K562 (cell line): ENCODE results near the gene GJD2. TPM values are rescaled to one million over a fixed set of nuclear protein-coding genes. Genes with fewer than 3 reads are reported as not detected.

Experiments
- ATAC-seq: fragments of 200-7000 bp; cut with Tn5 transposase; 3 replicates; pipeline ENCODE4 v1.9.1; 2020; ENCODE audit warnings: moderate library complexity
- BruUV-seq: library from RNA; stranded (reverse); fragments of 400-500 nt; replicated peaks from 2 replicates; lab custom pipeline; 2021; lab: Mats Ljungman, UMichigan
- CTCF ChIA-PET: fragments of 300-600 bp; formaldehyde crosslinking; extraction: SDS; loops from one replicate; lab custom pipeline; 2021; ENCODE audit warnings: low intra/inter-chr PET ratio; lab: Yijun Ruan, JAX
- POLR2A ChIA-PET: fragments of 300-600, 350-650 bp; sonication (Branson Sonifier 250); formaldehyde crosslinking; extraction: SDS; loops from one replicate; lab custom pipeline; 2021; ENCODE audit warnings: antibody characterized with exemption, inconsistent platforms; lab: Yijun Ruan, JAX
- DNase-seq, 4 experiments: peaks; one replicate each; pipeline versions ENCODE4 v3.0.0 to v3.0.0-alpha.2; 2011 to 2018; ENCODE audit warnings: low spot score in 3 of 4, mixed read lengths in 3 of 4; ENCODE audit errors: extremely low read depth in 1 of 4
- FAIRE-seq: peaks from 2 replicates; lab custom pipeline; 2011; peaks lifted over from hg19 to GRCh38; lab: Jason Lieb, UNC
- H2AFZ ChIP-seq: 2 replicates; pipeline ENCODE4 v1.6.0; 2011; ENCODE audit warnings: low read depth, low read length, control low read depth, inconsistent platforms
- H3K27ac ChIP-seq: fragments of 200-600 bp; 3 replicates; pipeline ENCODE4 v1.8.0; 2011; ENCODE audit warnings: low read depth, mild to moderate bottlenecking, control low read depth, inconsistent platforms, low read length, moderate library complexity, mixed read lengths; ENCODE audit errors: extremely low read depth
- H3K27me3 ChIP-seq, 2 experiments: fragments of 300-600 bp in 1 of 2; 2 replicates in 1 of 2; 3 replicates in 1 of 2; pipeline versions ENCODE4 v1.6.0 to v1.8.0; 2011; ENCODE audit warnings: inconsistent platforms in 2 of 2, low read length in 2 of 2, mild to moderate bottlenecking in 1 of 2, mixed read lengths in 1 of 2, moderate library complexity in 1 of 2; ENCODE audit not compliant: control insufficient read depth in 2 of 2, insufficient read depth in 2 of 2
- H3K36me3 ChIP-seq: fragments of 300-600 bp; 3 replicates; pipeline ENCODE4 v1.8.0; 2011; ENCODE audit warnings: mild to moderate bottlenecking, low read length, inconsistent platforms; ENCODE audit not compliant: control insufficient read depth, insufficient read depth
- H3K4me1 ChIP-seq, 2 experiments: fragments of 200-600 bp in 1 of 2; replicated peaks in 1 of 2; 2 replicates in 1 of 2; 3 replicates in 1 of 2; pipeline versions ENCODE4 v1.5.1 to v1.8.0; 2011; ENCODE audit warnings: inconsistent platforms in 2 of 2, low read length in 2 of 2, mild to moderate bottlenecking in 1 of 2, mixed read lengths in 1 of 2, moderate library complexity in 1 of 2; ENCODE audit not compliant: control insufficient read depth in 2 of 2, insufficient read depth in 2 of 2
- H3K4me2 ChIP-seq: 2 replicates; pipeline ENCODE4 v1.6.1; 2011; ENCODE audit warnings: low read length, control low read depth, inconsistent platforms, mixed read lengths; ENCODE audit not compliant: insufficient read depth
- H3K4me3 ChIP-seq: fragments of 200-600 bp; sonication (generic), shearing (Covaris generic); 2 replicates; pipeline ENCODE4 v1.5.1; 2016; ENCODE audit warnings: control low read depth, inconsistent platforms
- H3K79me2 ChIP-seq: fragments of 200-600 bp; 3 replicates; pipeline ENCODE4 v1.8.0; 2011; ENCODE audit warnings: low read length, inconsistent platforms; ENCODE audit not compliant: control insufficient read depth, insufficient read depth
- H3K9ac ChIP-seq, 2 experiments: 2 replicates each; pipeline versions ENCODE4 v1.6.0 to v1.6.1; 2011; ENCODE audit warnings: low read depth in 2 of 2, low read length in 2 of 2, control low read depth in 1 of 2, inconsistent platforms in 1 of 2, mild to moderate bottlenecking in 1 of 2, mixed read lengths in 1 of 2; ENCODE audit not compliant: insufficient read depth in 1 of 2
- H3K9me1 ChIP-seq: one replicate; pipeline ENCODE4 v1.6.0; 2011; ENCODE audit warnings: inconsistent platforms, mild to moderate bottlenecking, low read length, moderate library complexity; ENCODE audit not compliant: control insufficient read depth, insufficient read depth
- H3K9me3 ChIP-seq: replicated peaks from 2 replicates; pipeline ENCODE4 v1.5.1; 2011; ENCODE audit warnings: low read depth, low read length, inconsistent platforms; ENCODE audit not compliant: control insufficient read depth, insufficient read depth
- H4K20me1 ChIP-seq: replicated peaks from 2 replicates; pipeline ENCODE4 v1.6.1; 2011; ENCODE audit warnings: low read length, inconsistent platforms, mixed read lengths; ENCODE audit not compliant: control insufficient read depth, insufficient read depth
- MEIS2 ChIP-seq: fragments of 450-650 bp; IDR thresholded peaks from 2 replicates; pipeline ENCODE4 v1.6.1; 2014; ENCODE audit warnings: mild to moderate bottlenecking; ENCODE audit not compliant: partially characterized antibody
- PBX2 ChIP-seq, 2 experiments: IDR thresholded peaks in 1 of 2; conservative IDR thresholded peaks in 1 of 2; 2 replicates each; pipeline ENCODE4 v1.6.1; 2016; ENCODE audit warnings: low read depth in 2 of 2, mild to moderate bottlenecking in 1 of 2, missing compliant biosample characterization in 1 of 2, missing genetic modification characterization in 1 of 2, moderate library complexity in 1 of 2
- SIN3A ChIP-seq, 2 experiments: fragments of 150-350 bp in 1 of 2; IDR thresholded peaks; 2 replicates each; pipeline ENCODE4 v1.6.1; 2011 to 2016; ENCODE audit warnings: borderline replicate concordance in 2 of 2, low read depth in 2 of 2, low read length in 2 of 2, mild to moderate bottlenecking in 2 of 2, moderate library complexity in 2 of 2; ENCODE audit not compliant: control insufficient read depth in 1 of 2
- in situ Hi-C: fragments of 300-500 bp; cut with MboI; formaldehyde crosslinking; loops from 4 replicates; pipeline ENCODE4 v1.15.0; 2018; ENCODE audit warnings: inconsistent platforms, mixed read lengths
- intact Hi-C: fragments of 100-400 bp; cut with micrococcal nuclease; formaldehyde crosslinking; loops from 2 replicates; pipeline ENCODE4 v1.14.2; 2022
- polyA plus RNA-seq, 8 experiments: library from polyadenylated mRNA; depleted of rRNA in 4 of 8; stranded (reverse) in 5 of 8; unstranded in 3 of 8; fragments of >200 nt; fragmentation: Nextera tagmentation in 2 of 8; fragmentation: Illumina TruSeq in 1 of 8; extraction: Ambion mirVana in 2 of 8; extraction: Trizol in 1 of 8; gene quantifications; 2 replicates each; pipeline versions ENCODE4 v1.2.1 to v1.2.3, GENCODE V29; 2011 to 2014; ENCODE audit warnings: inconsistent platforms in 1 of 8, missing spikeins in 1 of 8
- total RNA-seq, 7 experiments: library from RNA; depleted of rRNA in 6 of 7; stranded (reverse); fragments of >200 nt in 6 of 7; fragmentation: Illumina TruSeq in 2 of 7; extraction: Trizol in 2 of 7; gene quantifications; 2 replicates each; pipeline versions ENCODE4 v1.2.1 to v1.2.3, GENCODE V29; 2011 to 2021; ENCODE audit warnings: low replicate concordance in 1 of 7

The GJD2 gene
- total and polyA plus RNA-seq, 9 of the 15 experiments (the other 6 are each of a cell fraction or from before 2014, with no cell fraction given): not detected

DNA sequence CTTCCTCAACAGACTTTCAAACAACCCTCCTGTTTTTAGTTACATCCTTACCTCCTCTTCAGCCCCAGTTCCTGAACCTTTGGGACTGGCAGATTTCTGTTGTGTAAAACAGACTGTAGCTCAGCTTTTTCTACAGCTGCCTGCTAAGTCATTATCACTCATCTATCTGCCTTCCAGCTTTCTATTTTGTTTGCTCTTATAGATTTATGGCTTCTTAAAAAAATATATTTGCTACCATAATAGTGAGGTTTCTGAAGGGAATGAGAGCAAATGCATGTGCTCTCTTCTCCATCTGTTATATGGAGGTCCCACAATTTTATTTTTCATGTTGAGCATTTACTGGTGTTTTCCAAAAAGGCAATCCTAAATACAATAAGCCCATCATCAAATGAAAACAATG lies 18.2 kb upstream of the GJD2 start:
- TF ChIP-seq SIN3A (IDR thresholded peaks at IDR 0.05; ENCODE audit: borderline replicate concordance in 2 of 2, control insufficient read depth in 1 of 2, low read depth in 2 of 2, low read length in 2 of 2): no peak
- peak; percentile 56 for TF ChIP-seq MEIS2
- TF ChIP-seq PBX2 (CRISPR knock-in tag; IDR thresholded peaks at IDR 0.05; ENCODE audit: low read depth): no peak
- TF ChIP-seq PBX2 (tag; conservative IDR thresholded peaks at IDR 0.05; ENCODE audit: low read depth): peak; percentile 52; the same call in 1 of the 2 replicates
- FAIRE-seq (no peak), ATAC-seq (no peak), DNase-seq (no peak)
- Histone ChIP-seq H3K4me1 (no peaks in the 10 kb centered on the region; a peak in 1 of 5 replicates), H3K79me2 (no peaks in the 10 kb centered on the region), H3K27me3 (peaks cover 0 to 2% of the 10 kb centered on the region in 2 experiments; a peak in 1 of 5 replicates), H3K27ac (no peak overlapping the region), H3K36me3 (no peaks in the 10 kb centered on the region), H2AFZ (no peak overlapping the region), H4K20me1 (no peaks in the 10 kb centered on the region), H3K4me3 (no peak overlapping the region), H3K9me1 (no peaks in the 10 kb centered on the region), H3K9me3 (no peaks in the 10 kb centered on the region), H3K9ac (no peak overlapping the region), H3K4me2 (no peak overlapping the region)
- no TSS peak for BruUV-seq
- CTCF ChIA-PET: no interaction called here
- intact Hi-C loops (no loop called here), in situ Hi-C loops (no loop called here)
- POLR2A ChIA-PET: interaction anchor here (0.7 kb wide), 1 partner anchor 36 kb away, joined by 3 read pairs; no protein-coding TSS in a partner anchor
